Endothelial cell (in vitro differentiated cells): ENCODE data around the gene PARD3. TPM values are rescaled to one million over a fixed set of nuclear protein-coding genes. Genes with fewer than 3 reads are reported as not detected.

Source experiments
- DNase-seq: peaks from one replicate; pipeline ENCODE4 v3.0.0; 2021; ENCODE audit warnings: low spot score
- H3K27ac Mint-ChIP-seq: one replicate; pipeline ENCODE4 v1.8.0; 2021; ENCODE audit warnings: mixed read lengths, inconsistent platforms; ENCODE audit not compliant: unreplicated experiment
- H3K27me3 Mint-ChIP-seq: one replicate; pipeline ENCODE4 v1.8.0; 2021; ENCODE audit warnings: mild to moderate bottlenecking, moderate library complexity, mixed read lengths, inconsistent platforms; ENCODE audit not compliant: unreplicated experiment
- H3K36me3 Mint-ChIP-seq: one replicate; pipeline ENCODE4 v1.8.0; 2021; ENCODE audit warnings: mild to moderate bottlenecking, low read depth, mixed read lengths, inconsistent platforms; ENCODE audit not compliant: unreplicated experiment
- H3K4me1 Mint-ChIP-seq: one replicate; pipeline ENCODE4 v1.8.0; 2021; ENCODE audit warnings: mild to moderate bottlenecking, mixed read lengths, inconsistent platforms; ENCODE audit not compliant: unreplicated experiment
- H3K4me3 Mint-ChIP-seq: one replicate; pipeline ENCODE4 v1.8.0; 2021; ENCODE audit warnings: mild to moderate bottlenecking, mixed read lengths, inconsistent platforms; ENCODE audit not compliant: unreplicated experiment
- H3K9me3 Mint-ChIP-seq: one replicate; pipeline ENCODE4 v1.8.0; 2021; ENCODE audit warnings: mixed read lengths, inconsistent platforms; ENCODE audit not compliant: unreplicated experiment
- total RNA-seq: library from RNA; stranded (reverse); fragmentation: NEBNext Ultra II Directional; extraction: Animal tissue kit (Norgen Biotek cat#: 25700); gene quantifications from one replicate; pipeline ENCODE4 v1.2.1, GENCODE V29; 2021; ENCODE audit not compliant: unreplicated experiment
- TF ChIP-seq, protein P1 (sequence below): fragments of 200-600 bp; sonication (generic); IDR thresholded peaks from one replicate; pipeline ENCODE4 v1.5.0; 2021; ENCODE audit warnings: antibody characterized with exemption; ENCODE audit not compliant: unreplicated experiment

The PARD3 gene
- total RNA-seq, 1 donor from 2014 or later = 35.2 TPM

DNA sequence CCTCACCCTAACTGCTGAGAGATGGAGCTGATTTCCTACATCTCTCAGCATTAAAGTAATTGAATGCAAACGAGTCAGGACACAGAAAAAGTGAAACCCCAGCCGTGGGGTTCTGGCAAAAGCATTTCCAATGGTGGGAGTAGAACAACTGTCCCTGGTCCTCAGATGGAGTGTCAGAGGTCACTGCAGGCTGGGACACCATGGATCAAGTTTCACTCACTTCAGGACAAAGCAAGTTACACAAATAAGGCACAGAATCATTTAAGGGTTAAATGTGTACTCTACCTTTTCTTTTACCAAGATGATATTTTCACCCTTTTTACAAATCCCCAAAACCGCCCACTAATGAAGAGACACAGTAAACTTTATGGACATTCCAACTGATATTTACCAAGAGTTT, 607.8 kb downstream of the PARD3 start:
- H3K36me3 Mint-ChIP-seq = peaks cover 4% of the 10 kb centered on the region
- TF ChIP-seq, protein P1, sequence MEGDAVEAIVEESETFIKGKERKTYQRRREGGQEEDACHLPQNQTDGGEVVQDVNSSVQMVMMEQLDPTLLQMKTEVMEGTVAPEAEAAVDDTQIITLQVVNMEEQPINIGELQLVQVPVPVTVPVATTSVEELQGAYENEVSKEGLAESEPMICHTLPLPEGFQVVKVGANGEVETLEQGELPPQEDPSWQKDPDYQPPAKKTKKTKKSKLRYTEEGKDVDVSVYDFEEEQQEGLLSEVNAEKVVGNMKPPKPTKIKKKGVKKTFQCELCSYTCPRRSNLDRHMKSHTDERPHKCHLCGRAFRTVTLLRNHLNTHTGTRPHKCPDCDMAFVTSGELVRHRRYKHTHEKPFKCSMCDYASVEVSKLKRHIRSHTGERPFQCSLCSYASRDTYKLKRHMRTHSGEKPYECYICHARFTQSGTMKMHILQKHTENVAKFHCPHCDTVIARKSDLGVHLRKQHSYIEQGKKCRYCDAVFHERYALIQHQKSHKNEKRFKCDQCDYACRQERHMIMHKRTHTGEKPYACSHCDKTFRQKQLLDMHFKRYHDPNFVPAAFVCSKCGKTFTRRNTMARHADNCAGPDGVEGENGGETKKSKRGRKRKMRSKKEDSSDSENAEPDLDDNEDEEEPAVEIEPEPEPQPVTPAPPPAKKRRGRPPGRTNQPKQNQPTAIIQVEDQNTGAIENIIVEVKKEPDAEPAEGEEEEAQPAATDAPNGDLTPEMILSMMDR = no peak
- peaks cover 12% of the 10 kb centered on the region for H3K4me1 Mint-ChIP-seq
- no peak overlapping the region for H3K4me3 Mint-ChIP-seq
- peaks cover 3% of the 10 kb centered on the region for H3K27me3 Mint-ChIP-seq
- no peak overlapping the region for H3K27ac Mint-ChIP-seq
- DNase-seq = no peak
- no peaks in the 10 kb centered on the region for H3K9me3 Mint-ChIP-seq

DNA sequence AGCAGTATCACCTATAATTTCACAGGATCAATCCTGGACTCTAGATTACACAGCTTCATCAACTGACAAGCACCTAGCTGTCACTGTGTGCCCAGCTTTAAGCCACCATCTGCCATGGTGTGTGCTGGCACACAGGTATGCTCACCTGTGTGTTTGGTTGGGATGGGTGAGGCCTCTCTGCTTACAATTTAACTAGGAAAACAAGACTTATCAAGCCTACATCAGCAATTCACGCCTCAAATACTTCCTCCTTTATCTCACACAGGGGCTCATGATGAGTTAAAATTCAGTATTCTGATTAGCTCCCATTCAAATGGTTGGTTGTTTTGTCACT, 608.2 kb downstream of the PARD3 start:
- DNase-seq = no peak
- Mint-ChIP-seq H3K36me3 (peaks cover 4% of the 10 kb centered on the region), H3K4me3 (no peak overlapping the region), H3K27me3 (peaks cover 3% of the 10 kb centered on the region), H3K27ac (no peak overlapping the region), H3K9me3 (no peaks in the 10 kb centered on the region), H3K4me1 (peaks cover 12% of the 10 kb centered on the region)
- TF ChIP-seq, protein P1 = no peak

DNA sequence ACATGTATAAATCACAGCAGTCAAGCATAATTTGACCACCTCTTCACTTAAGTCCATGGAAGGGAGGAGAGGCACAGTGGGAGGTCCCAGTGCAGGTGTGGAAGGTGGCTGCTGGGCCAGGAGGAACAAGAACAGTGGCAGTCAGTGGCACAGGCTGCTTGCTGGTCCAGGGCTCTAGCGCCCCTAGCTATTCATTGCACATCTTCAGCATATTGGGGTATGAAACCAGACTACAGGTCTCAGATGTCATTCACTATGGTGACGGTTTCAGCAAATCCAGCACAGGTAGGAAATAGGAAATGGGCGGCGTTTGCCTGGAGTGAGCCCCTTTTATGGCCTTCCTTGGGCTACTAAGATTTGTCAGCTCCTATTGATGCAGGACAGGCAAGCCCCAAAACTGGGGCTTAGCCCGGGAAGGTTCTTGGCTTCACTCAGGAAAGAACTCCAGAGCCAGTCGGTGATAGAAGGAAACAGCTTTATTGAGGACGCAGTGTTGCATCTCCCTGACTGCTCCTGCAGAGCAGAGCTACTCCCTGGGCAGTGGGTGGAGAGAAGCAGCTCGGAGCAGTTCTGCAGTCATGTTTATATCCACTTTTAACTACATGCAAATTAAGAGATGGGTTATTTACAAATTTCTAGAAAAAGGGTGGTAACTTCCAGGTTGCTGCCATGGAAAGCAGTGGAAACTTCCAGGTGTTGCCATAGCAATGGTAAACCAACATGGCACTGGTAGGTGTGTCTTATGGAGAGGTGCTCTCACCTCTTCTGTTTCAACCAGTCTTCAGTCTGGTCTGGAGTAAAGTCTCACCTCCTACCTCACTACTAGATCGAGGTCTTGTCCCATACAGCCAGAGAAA, 608.8 kb downstream of the PARD3 start:
- Mint-ChIP-seq H3K4me3 (no peak overlapping the region), H3K4me1 (peaks cover 16% of the 10 kb centered on the region), H3K27ac (no peak overlapping the region), H3K36me3 (peaks cover 4% of the 10 kb centered on the region), H3K27me3 (peaks cover 3% of the 10 kb centered on the region), H3K9me3 (no peaks in the 10 kb centered on the region)
- DNase-seq = no peak
- TF ChIP-seq, protein P1 = no peak

DNA sequence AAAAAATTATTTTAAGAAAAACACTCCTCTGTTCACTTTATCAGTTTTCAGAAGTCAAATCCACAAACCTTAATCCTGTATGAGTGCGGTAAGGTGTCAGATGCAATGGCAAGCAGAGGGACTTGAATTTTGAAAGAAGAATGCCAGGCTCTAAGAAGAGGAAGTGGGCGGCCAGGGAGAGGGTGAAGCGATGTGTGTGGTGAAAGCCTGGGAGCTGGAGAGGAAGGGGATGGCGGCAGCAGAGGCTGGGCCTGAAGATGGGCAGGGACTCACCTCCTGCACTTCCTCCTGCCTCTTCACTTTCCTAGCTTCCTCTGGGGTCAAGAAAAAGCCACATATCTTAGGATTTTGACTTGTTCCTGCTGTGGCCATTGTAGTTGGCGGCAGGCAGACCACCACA, 609.6 kb downstream of the PARD3 start:
- Mint-ChIP-seq H3K4me3 (no peak overlapping the region), H3K9me3 (no peaks in the 10 kb centered on the region), H3K27me3 (peaks cover 1% of the 10 kb centered on the region), H3K4me1 (peaks cover 22% of the 10 kb centered on the region), H3K27ac (no peak overlapping the region), H3K36me3 (peaks cover 4% of the 10 kb centered on the region)
- TF ChIP-seq, protein P1 = no peak
- DNase-seq = no peak

DNA sequence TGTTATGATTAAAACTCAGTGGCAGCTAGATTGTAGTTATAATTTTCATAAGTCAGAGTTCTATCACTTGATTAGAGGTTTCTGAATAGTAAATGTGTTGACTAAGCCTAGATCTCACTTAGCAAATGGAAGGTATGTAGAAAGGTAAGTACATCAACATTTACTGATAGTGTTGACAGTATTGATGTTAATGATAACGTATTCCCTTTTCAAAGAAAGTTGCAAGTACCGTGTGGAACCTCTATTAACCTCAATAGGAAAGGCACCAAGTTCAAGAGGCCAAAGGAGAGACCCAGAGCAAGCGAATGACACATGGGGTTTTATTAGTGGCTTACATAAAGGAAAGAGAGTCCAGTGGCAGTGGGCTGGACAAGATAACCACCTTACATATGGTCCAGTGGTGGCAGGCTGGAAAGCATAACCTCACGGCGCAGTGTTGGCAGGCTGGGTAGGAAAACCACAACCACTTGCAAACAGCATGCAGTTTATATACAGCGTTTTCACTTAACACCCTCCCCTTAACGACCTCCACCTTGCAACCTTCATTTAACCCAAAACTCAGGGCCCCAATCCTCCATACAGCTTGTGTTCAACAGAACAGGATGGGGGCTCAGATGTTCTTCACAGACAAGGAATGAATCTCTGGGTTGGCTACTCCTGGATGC, 611.0 kb downstream of the PARD3 start:
- Mint-ChIP-seq H3K4me1 (peaks cover 28% of the 10 kb centered on the region), H3K36me3 (peaks cover 4% of the 10 kb centered on the region)
- no peak for DNase-seq

More for the DNA sequence above, 611.0 kb downstream of the PARD3 start:
- TF ChIP-seq, protein P1 = no peak
- no peak overlapping the region for H3K4me3 Mint-ChIP-seq
- H3K27me3 Mint-ChIP-seq = peaks cover 1% of the 10 kb centered on the region
- no peaks in the 10 kb centered on the region for H3K9me3 Mint-ChIP-seq
- H3K27ac Mint-ChIP-seq = no peak overlapping the region
